SK-N-SH treated with all-trans-retinoic acid at 6 μM for 48 hours (cell line): Measurements from ENCODE around the gene CBY1.

Experiments used
- ATAC-seq: fragments of 200-7000 bp; cut with Tn5 transposase; 3 replicates; pipeline ENCODE4 v1.9.1; 2020; ENCODE audit warnings: mild to moderate bottlenecking, moderate library complexity
- ARNTL ChIP-seq: fragments of 450-650 bp; formaldehyde crosslinking; IDR thresholded peaks from 2 replicates; pipeline ENCODE4 v1.5.0; 2020; ENCODE audit warnings: low read depth, mild to moderate bottlenecking, moderate library complexity, borderline replicate concordance
- BACH2 ChIP-seq: fragments of 250-450 bp; sonication (Bioruptor Pico); IDR thresholded peaks from 2 replicates; pipeline ENCODE4 v1.9.0; 2021; ENCODE audit warnings: mild to moderate bottlenecking, borderline replicate concordance
- CSDC2 ChIP-seq: fragments of 250-450 bp; sonication (Bioruptor Pico); IDR thresholded peaks from 2 replicates; pipeline ENCODE4 v1.5.0; 2020; ENCODE audit warnings: mild to moderate bottlenecking, moderate library complexity
- ESRRG ChIP-seq: fragments of 250-450 bp; sonication (Bioruptor Pico); IDR thresholded peaks from 2 replicates; pipeline ENCODE4 v1.6.1; 2021; ENCODE audit warnings: mild to moderate bottlenecking
- GLIS3 ChIP-seq: fragments of 250-450 bp; sonication (Bioruptor Pico); IDR thresholded peaks from 2 replicates; pipeline ENCODE4 v1.5.0; 2020; ENCODE audit warnings: mild to moderate bottlenecking, moderate library complexity
- ISL1 ChIP-seq: fragments of 250-450 bp; sonication (Bioruptor Pico); IDR thresholded peaks from 2 replicates; pipeline ENCODE4 v2.1.2; 2022; ENCODE audit warnings: mild to moderate bottlenecking, moderate library complexity
- RARB ChIP-seq: fragments of 250-450 bp; sonication (Bioruptor Pico); IDR thresholded peaks from 2 replicates; pipeline ENCODE4 v1.8.0; 2021; ENCODE audit warnings: mild to moderate bottlenecking, moderate library complexity
- SNAI2 ChIP-seq: fragments of 250-450 bp; sonication (Bioruptor Pico); IDR thresholded peaks from 2 replicates; pipeline ENCODE4 v1.5.0; 2020; ENCODE audit warnings: mild to moderate bottlenecking, moderate library complexity
- TCF4 ChIP-seq: fragments of 250-450 bp; sonication (Bioruptor Pico); IDR thresholded peaks from 2 replicates; pipeline ENCODE4 v1.8.0; 2021; ENCODE audit warnings: mild to moderate bottlenecking, moderate library complexity, borderline replicate concordance
- TOX ChIP-seq: fragments of 250-450 bp; sonication (Bioruptor Pico); IDR thresholded peaks from 2 replicates; pipeline ENCODE4 v1.8.0; 2021; ENCODE audit warnings: mild to moderate bottlenecking, moderate library complexity, borderline replicate concordance
- ZFP30 ChIP-seq: fragments of 450-650 bp; formaldehyde crosslinking; IDR thresholded peaks from 2 replicates; pipeline ENCODE4 v1.5.0; 2022; ENCODE audit warnings: mild to moderate bottlenecking, moderate library complexity
- ZNF565 ChIP-seq: fragments of 450-650 bp; formaldehyde crosslinking; conservative IDR thresholded peaks from 2 replicates; pipeline ENCODE4 v1.5.0; 2020; ENCODE audit warnings: low read depth, mild to moderate bottlenecking, moderate library complexity
- ZNF70 ChIP-seq: fragments of 450-650 bp; formaldehyde crosslinking; IDR thresholded peaks from 2 replicates; pipeline ENCODE4 v1.5.0; 2020; ENCODE audit warnings: mild to moderate bottlenecking, moderate library complexity
- ZNF8 ChIP-seq: fragments of 450-650 bp; formaldehyde crosslinking; IDR thresholded peaks from 2 replicates; pipeline ENCODE4 v1.5.0; 2020; ENCODE audit warnings: mild to moderate bottlenecking, moderate library complexity
- TF ChIP-seq, protein P1 (sequence below): fragments of 250-450 bp; sonication (Bioruptor Pico); IDR thresholded peaks from 2 replicates; pipeline ENCODE4 v1.5.1; 2020; ENCODE audit warnings: low read depth, mild to moderate bottlenecking, moderate library complexity
- TF ChIP-seq, protein P2 (sequence below): fragments of 250-450 bp; sonication (Bioruptor Pico); IDR thresholded peaks from 2 replicates; pipeline ENCODE4 v1.5.0; 2020; ENCODE audit warnings: mild to moderate bottlenecking, moderate library complexity
- TF ChIP-seq, protein P3 (sequence below): fragments of 250-450 bp; sonication (Bioruptor Pico); IDR thresholded peaks from 2 replicates; pipeline ENCODE4 v1.8.0; 2021; ENCODE audit warnings: low read depth, mild to moderate bottlenecking, moderate library complexity, borderline replicate concordance
- TF ChIP-seq, protein P4 (sequence below): fragments of 250-450 bp; sonication (Bioruptor Pico); IDR thresholded peaks from 2 replicates; pipeline ENCODE4 v1.5.1; 2021; ENCODE audit warnings: mild to moderate bottlenecking, moderate library complexity

Gene CBY1

DNA sequence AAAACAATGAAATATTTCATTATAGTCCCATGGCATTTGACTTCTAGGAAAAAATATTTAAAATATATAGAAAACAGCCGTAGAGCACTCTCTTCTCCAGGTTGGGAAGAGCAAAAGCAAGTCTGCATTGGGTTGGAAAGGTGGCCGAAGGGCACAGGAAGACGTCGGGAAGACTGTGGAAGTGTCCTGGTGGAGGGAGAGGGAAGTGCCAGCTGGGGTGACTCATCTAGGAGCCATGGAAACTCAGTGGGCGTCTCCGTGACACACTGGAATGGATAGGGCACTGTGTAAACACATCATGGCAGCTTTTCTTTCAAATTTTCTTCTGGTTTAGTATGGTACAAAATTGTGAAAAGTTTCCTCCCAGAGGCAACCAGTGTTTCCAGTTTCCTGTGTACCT, 62.0 kb downstream of the CBY1 start:
- TF ChIP-seq, protein P1, sequence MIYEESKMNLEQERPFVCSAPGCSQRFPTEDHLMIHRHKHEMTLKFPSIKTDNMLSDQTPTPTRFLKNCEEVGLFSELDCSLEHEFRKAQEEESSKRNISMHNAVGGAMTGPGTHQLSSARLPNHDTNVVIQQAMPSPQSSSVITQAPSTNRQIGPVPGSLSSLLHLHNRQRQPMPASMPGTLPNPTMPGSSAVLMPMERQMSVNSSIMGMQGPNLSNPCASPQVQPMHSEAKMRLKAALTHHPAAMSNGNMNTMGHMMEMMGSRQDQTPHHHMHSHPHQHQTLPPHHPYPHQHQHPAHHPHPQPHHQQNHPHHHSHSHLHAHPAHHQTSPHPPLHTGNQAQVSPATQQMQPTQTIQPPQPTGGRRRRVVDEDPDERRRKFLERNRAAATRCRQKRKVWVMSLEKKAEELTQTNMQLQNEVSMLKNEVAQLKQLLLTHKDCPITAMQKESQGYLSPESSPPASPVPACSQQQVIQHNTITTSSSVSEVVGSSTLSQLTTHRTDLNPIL: no peak
- ATAC-seq: peak; percentile 100

DNA sequence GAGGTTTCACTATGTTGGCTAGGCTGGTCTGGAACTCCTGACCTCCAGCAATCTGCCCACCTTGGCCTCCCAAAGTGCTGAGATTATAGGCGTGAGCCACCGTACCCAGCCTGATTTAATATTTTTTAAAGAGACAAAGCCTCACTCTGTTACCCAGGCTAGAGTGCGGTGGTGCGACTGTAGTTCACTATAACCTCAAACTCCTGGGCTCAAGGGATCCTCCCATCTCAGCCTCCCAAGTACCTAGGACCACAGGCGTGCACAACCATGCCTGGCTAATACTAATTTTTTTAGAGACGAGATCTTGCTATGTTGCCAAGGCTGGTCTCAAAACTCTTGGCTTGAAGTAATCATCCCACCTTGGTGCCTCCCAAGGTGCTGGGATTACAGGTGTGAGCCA, 62.8 kb downstream of the CBY1 start:
- no peak for TF ChIP-seq ESRRG (CRISPR knock-in tag)
- no peak for TF ChIP-seq RARB (CRISPR knock-in tag)
- no peak for TF ChIP-seq TCF4 (CRISPR knock-in tag)
- TF ChIP-seq TOX (CRISPR knock-in tag): no peak
- TF ChIP-seq GLIS3 (CRISPR knock-in tag): no peak
- no peak for TF ChIP-seq BACH2 (CRISPR knock-in tag)
- TF ChIP-seq SNAI2 (CRISPR knock-in tag): no peak
- TF ChIP-seq, protein P2, sequence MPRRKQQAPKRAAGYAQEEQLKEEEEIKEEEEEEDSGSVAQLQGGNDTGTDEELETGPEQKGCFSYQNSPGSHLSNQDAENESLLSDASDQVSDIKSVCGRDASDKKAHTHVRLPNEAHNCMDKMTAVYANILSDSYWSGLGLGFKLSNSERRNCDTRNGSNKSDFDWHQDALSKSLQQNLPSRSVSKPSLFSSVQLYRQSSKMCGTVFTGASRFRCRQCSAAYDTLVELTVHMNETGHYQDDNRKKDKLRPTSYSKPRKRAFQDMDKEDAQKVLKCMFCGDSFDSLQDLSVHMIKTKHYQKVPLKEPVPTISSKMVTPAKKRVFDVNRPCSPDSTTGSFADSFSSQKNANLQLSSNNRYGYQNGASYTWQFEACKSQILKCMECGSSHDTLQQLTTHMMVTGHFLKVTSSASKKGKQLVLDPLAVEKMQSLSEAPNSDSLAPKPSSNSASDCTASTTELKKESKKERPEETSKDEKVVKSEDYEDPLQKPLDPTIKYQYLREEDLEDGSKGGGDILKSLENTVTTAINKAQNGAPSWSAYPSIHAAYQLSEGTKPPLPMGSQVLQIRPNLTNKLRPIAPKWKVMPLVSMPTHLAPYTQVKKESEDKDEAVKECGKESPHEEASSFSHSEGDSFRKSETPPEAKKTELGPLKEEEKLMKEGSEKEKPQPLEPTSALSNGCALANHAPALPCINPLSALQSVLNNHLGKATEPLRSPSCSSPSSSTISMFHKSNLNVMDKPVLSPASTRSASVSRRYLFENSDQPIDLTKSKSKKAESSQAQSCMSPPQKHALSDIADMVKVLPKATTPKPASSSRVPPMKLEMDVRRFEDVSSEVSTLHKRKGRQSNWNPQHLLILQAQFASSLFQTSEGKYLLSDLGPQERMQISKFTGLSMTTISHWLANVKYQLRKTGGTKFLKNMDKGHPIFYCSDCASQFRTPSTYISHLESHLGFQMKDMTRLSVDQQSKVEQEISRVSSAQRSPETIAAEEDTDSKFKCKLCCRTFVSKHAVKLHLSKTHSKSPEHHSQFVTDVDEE (CRISPR knock-in tag): no peak
- TF ChIP-seq, protein P1: no peak
- TF ChIP-seq ZNF8 (CRISPR knock-in tag): no peak
- TF ChIP-seq, protein P3, sequence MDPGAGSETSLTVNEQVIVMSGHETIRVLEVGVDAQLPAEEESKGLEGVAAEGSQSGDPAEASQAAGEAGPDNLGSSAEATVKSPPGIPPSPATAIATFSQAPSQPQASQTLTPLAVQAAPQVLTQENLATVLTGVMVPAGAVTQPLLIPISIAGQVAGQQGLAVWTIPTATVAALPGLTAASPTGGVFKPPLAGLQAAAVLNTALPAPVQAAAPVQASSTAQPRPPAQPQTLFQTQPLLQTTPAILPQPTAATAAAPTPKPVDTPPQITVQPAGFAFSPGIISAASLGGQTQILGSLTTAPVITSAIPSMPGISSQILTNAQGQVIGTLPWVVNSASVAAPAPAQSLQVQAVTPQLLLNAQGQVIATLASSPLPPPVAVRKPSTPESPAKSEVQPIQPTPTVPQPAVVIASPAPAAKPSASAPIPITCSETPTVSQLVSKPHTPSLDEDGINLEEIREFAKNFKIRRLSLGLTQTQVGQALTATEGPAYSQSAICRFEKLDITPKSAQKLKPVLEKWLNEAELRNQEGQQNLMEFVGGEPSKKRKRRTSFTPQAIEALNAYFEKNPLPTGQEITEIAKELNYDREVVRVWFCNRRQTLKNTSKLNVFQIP (CRISPR knock-in tag): no peak
- TF ChIP-seq ISL1 (CRISPR knock-in tag): no peak
- no peak for TF ChIP-seq CSDC2 (CRISPR knock-in tag)
- no peak for TF ChIP-seq ZFP30
- no peak for TF ChIP-seq ZNF70
- ATAC-seq: no peak

DNA sequence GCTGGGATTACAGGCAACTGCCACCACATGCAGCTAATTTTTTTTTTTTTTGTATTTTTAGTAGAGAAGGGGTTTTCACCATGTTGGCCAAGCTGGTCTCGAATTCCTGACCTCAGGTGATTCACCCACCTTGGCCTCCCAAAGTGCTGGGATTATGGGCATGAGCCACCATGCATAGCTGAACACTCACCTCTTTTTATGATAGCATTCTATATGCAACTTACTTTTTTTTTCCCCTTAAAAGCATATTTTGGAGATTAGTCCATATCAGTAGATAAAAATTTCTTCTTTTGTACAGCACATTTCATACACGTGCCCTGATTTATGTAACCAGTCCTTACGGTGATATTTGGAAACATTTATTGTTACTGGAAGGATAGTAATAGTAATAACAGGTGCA, 63.9 kb downstream of the CBY1 start:
- TF ChIP-seq, protein P1: no peak
- TF ChIP-seq TCF4 (CRISPR knock-in tag) (no peak), ZNF565 (CRISPR knock-in tag) (no peak), SNAI2 (CRISPR knock-in tag) (no peak), ESRRG (CRISPR knock-in tag) (no peak), TOX (CRISPR knock-in tag) (no peak), BACH2 (CRISPR knock-in tag) (no peak), ZNF8 (CRISPR knock-in tag) (no peak), GLIS3 (CRISPR knock-in tag) (no peak), ISL1 (CRISPR knock-in tag) (no peak), ARNTL (CRISPR knock-in tag) (no peak)
- TF ChIP-seq, protein P2 (CRISPR knock-in tag): no peak
- TF ChIP-seq, protein P4, sequence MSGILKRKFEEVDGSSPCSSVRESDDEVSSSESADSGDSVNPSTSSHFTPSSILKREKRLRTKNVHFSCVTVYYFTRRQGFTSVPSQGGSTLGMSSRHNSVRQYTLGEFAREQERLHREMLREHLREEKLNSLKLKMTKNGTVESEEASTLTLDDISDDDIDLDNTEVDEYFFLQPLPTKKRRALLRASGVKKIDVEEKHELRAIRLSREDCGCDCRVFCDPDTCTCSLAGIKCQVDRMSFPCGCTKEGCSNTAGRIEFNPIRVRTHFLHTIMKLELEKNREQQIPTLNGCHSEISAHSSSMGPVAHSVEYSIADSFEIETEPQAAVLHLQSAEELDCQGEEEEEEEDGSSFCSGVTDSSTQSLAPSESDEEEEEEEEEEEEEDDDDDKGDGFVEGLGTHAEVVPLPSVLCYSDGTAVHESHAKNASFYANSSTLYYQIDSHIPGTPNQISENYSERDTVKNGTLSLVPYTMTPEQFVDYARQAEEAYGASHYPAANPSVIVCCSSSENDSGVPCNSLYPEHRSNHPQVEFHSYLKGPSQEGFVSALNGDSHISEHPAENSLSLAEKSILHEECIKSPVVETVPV: no peak
- TF ChIP-seq, all 23 proteins: peak for 0
- no peak for ATAC-seq
